Measurements from ENCODE around the gene BRD4.
"Not testable (repeated sequence)": the region's sequence is repeated elsewhere in the genome, so short reads cannot be mapped to it uniquely, and the experiment has no call there.

Gene BRD4

DNA sequence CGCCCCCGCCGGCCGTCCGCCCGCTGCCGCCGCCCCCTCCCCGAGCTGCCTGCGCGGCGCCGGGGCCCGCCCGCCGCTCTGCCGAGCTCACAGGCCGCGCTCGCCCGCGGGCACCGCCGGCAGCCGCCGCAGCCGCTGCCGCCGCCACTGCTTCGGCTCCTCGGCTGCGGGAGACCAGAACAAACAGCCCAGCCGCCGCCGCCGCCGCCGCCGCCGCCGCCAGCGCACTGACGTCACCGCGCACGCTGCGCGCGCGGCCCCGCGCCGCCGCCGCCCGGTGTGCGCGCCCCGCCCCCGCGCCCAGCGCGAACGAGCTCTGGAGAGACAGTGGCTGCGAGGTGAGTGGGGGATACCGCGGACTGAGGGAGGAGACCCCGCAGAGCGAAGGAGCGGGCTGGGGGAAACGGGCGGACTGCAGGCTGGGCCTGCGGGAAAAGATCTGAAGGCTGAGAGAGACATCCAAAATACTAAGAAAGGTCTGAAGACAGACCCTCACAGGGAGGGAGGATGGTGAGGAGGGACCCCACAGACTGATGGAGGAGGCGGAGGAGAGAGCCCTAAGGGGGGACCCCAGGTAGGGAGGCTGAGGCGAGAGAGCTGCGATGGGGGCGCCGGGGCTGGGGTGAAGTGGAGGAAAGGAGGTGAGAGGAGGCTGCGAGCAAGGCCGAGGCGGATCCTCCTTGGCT, at the start of gene BRD4:
Gene BRD4 (minus strand): TSS at position 229 of the 686 bp plus-strand sequence. CDS start 59,440 bp downstream, outside the sequence.
- DNase-seq = peak; percentile 84

DNA sequence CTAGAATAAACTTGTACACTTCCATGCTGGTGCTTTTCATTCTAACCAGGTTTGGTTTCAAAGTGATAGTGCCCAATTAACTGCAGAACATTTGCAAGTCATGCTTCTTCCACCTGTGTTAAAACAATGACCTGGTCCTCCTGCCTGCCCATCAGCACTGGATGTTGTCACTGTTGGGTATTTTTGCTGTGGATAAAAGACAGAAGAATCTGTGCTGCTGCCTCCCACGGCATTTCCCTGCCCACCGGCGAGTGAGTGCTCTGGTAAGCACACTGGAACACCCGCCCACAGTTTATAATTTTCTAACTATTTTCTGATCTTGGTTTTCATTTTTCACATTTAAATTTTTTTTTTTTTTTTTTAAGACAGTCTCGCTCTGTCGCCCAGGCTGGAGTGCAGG, 49.5 kb upstream of the BRD4 start:
- DNase-seq = no peak

DNA sequence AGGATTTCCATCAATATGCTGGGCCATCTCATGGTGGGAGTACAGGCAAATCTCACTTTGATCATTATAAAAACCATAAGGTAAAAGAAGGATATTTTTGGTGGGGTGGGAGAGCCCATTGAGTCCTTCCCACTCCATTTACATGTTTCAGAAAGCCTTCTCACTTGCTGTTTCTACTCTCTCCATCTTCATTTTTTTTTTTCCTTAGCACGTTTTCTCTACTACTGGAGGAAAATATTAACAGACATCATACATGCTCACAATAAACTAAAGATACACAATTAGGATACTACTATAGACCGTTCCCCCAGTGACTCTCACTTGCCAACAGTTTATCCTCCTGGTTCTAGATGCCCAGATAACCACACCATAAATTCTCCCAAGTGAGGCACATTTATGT, 49.1 kb upstream of the BRD4 start:
- no peak for DNase-seq

DNA sequence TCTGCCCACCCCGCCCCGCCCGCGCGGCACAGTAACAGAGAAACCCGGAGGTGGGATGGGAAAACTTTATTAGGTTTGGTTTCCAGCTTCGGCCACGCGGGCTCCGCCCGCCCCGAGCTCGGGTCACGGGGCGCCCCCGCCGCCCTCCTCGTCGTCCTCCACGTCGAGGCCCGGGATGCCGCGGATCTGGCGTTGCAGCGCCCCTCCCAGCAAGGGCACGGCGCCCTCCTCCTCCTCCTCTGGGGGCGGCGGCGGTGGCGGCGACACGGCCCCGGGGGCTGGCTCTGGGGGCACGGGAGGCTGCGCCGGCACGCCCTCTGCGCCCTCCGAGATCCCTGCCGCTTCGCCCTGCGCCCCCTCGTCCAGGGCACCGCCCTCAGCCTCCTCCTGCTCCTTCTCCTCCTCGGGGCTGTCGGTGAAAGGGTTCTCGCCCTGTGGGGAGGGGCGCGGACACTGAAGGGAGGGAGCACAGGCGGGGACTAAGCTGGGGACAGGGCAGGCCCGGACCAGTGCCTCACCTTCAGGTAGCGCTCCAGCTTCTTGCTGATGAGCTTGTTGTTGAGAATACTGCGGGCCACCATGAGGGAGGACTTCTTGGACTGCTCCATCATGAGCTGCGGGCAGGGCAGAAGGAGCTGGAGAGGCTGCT, 47.8 kb upstream of the BRD4 start:
- DNase-seq = no peak

DNA sequence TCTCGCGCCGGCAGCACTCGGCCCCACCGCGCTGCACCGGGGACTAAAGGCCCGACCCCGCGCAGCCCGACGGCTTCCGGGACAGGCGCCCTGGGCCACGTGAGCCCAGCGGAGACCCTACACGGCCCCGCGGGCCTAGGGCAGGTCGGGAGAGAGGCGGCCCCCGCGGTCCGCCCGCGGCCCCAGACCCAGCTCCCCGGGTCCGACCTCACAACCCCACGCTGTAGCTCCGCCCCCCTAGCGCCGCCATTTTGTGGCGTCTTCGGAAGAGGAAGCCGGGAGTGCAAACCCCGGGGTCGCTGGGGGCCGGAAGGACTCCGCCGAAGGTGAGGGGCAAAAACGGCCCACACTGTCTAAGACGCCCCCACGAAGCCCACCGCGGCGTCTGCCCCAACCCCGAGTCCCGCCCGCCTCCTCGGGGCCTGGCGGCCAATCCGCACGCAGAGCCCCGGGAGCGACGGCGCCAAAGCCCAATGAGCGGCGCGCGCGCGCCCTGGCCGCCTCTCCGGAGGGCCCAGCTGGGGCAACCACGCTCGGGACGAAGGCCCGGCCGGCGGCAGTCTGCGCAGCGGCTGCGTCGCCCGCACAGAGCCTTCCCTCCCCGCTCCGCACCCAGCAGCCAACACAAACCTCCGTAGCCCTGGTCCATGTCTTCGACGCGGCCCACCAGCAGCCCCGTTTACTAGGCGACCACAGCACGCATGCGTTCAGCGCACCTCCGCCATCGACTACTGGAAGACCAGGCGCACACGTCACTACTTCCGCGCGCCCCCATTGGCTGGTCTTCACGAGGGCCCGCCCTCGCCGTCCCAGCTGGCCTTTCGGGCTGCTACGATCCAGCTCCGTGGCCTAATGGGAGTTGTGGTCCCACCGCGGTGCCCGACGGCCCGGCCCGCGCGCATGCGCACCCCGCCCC, 47.0 kb upstream of the BRD4 start, which contains the start of gene AKAP8:
Gene AKAP8 (minus strand): TSS at position 705 of the 916 bp plus-strand sequence. CDS start 56 bp downstream, at position 649.
- peak; percentile 98 for DNase-seq

DNA sequence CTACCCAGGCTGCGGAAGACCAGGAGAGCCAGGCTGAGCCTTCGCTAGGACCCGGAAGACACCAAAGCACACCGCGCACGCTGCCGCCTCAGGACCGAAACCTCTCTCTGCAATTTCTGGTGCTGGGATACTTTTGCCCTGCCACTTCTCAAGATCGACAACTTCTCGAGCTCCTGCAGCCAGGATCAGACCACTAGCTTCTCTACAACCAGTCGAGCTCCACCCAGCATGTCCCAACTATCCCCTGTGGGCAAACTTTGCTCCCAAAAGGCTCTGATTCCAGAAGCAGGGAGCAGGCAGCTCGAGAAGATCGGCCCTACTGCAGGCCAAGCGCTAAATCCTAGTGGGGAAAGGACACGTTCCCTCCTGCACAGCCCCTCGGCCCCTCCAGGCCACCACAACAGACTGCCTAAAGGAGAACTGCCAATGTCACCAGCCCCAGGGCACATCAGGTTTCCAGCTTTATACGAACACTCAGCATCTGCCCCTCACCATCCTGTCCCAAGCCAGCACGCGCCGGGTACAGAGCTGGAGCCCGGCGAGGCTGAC, 46.3 kb upstream of the BRD4 start:
- peak; percentile 60 for DNase-seq

DNA sequence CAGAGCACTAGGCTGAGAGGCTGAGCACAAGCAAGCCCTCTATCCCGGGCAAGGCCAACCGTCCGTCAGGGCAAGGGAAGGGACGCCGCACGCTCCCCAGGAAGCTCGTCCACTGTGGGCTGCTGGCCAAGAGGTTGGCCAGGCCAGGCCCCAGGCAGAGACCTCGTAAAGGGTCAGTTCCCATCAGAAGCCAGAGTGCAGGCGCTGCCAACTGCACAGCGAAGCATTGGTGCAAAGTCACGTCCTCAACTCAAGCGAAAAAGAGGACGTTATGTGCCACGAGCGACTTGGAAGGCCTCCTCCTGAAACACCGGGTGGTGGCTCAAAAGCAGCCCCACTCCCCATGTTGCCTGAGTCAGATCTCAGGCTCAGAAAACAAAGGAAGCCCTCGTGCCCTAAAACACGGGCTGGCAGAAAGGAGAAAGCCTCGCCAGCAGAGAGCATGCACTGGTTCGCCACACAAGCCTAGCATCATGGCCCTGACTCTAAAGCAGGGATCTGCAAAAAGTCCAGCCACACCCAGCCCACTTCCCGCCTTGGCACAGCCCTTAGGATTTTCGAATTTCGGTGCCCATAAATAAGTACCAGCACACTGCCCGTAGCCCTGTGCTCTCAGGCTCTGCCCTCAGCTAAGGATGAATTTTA, 42.6 kb upstream of the BRD4 start:
- DNase-seq = no peak

DNA sequence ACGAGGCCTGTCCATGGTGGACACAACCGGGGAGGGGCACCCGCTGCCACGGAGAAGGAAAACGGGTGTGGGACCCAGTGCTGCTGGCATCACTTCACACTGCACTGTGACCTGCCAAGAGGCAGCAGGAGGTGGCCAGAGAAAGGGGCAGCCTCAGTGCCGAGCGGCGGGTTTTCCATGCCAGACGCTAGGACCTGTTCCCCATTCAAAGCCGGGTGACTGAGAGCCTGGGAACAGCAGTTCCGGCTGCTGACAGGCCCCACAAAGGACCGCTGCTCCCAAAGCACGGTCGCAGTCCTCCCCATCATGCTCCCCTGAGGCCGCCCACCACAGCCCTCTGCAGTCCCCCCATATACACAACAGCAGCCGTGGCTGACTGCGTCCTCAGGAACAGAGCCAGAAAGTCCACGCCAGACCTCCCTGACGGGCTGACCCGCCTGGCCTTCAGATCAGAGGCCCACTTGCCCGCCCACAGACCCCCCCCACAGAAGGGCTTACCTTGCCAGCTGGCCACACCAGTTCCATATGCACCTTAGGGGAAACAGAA, 41.8 kb upstream of the BRD4 start:
- DNase-seq = no peak

DNA sequence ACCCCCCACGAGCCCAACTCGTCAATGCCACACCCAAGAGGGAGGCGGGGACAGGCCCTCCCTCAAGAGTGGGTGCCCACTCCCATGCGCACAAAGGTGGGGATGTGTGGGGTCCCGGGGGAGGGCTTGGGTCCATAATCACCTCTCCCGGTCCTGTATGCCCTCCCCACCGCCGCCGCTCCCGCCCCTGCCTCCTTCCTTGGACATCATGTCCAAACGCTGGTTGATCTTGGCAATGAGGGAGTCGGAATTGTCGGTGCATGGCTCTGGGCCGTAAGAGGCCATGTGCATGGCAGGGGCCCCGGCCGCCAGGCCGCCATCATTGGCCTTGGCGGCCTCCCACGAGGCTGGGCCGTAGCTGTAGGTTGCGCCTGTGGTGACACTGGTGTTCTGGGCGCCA, 41.3 kb upstream of the BRD4 start:
- no peak for DNase-seq

DNA sequence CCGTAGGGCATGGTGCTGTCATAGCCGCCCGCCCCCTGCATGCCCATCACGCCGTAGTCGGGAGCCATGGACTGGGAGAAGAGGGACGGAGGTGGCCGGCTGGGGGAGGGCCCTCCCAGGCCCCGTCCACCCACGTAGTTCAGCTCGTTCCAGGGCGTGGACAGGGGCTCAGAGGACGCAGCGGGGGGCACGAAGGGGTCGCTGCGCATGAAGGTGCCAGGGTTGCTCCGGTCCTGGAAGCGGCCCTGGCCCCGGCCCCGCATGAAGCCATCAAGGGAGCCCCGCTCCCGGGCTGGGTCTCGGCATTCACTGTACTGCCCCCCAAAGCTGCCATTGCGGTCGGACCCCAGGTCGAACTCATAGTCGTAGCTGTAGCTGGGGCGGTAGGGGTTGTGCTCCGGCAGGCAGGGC, 40.6 kb upstream of the BRD4 start:
- no peak for DNase-seq

DNA sequence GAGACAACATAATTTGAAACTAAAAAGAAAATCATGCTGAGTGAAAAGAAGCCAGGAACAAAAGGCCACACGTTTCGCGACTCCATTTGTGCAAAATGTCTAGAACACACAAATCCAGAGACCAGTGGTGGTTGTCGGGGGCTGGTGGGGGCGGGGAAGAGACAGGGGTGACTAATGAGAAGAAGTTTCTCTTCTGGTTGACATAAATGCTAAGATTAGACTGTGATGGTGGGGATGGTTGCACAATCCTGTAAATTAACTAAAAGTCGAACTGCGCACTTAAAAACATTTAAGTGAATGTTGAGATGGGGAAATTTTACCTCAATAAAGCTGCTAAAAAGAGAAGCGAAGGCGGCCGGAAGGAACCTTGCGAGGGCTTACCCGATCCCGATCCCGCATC, 40.1 kb upstream of the BRD4 start:
- DNase-seq = no peak

DNA sequence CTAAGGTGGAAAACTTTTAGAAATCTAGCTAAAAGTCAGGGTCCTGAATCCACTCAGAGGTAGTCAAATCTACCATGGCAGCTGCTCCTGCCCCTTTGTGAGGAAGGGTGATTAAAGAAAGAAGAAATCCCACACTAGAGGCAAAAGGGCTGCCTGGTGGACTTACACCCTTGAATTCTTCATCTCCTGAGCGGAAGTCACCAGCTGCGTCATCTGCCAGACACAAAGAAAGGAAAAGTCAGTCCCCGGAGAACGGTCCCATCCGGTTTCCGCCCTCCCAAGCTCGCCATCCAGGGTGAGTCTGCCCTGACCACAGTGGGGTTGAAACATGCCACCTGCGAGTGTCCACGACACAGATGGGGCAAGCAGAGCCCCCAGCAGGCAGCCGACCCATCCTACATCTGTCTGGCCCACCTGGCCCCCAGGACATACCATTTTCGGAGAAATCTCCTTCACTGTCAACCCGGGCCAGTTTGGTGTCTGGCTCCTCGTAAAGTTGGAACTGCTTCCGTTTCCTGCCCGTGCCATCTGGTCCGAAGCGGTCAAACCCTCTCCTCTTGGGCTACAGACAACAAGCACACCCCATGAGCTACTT, 39.5 kb upstream of the BRD4 start:
- DNase-seq = no peak

DNA sequence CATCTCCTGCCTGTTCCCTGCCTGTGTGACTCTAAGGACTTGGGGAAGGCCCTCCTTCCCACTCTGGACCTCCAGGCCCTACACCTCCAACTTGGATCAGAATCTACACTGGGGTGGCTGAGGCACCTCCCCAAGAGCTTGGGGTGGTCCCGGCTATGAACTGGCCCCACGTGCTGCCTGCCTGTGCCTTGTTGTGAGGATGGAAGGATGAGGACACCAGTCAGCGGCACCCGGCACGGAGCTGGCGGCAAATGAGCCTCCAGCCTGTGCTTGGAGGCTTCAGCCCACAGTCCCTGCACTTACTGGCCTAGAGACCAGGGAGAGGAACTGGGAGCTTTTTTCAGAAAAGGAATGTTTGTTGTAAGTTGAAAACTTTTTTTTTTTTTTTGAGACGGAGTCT, 38.8 kb upstream of the BRD4 start:
- no peak for DNase-seq

DNA sequence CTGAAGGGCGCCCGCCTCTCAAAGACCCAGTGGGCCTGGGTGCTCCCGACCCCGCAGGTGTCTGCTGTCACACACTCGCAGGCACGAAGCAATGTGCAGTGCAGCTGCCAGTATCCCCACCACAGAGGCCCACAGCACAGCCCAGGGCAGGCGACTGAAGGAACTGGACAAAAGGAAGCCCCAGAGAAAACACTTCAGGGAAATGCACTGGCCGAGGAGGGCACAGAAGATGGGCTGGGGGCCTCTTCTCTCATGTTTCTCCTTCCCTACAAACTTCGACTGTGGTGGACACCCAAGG, 37.2 kb upstream of the BRD4 start:
- DNase-seq = no peak

DNA sequence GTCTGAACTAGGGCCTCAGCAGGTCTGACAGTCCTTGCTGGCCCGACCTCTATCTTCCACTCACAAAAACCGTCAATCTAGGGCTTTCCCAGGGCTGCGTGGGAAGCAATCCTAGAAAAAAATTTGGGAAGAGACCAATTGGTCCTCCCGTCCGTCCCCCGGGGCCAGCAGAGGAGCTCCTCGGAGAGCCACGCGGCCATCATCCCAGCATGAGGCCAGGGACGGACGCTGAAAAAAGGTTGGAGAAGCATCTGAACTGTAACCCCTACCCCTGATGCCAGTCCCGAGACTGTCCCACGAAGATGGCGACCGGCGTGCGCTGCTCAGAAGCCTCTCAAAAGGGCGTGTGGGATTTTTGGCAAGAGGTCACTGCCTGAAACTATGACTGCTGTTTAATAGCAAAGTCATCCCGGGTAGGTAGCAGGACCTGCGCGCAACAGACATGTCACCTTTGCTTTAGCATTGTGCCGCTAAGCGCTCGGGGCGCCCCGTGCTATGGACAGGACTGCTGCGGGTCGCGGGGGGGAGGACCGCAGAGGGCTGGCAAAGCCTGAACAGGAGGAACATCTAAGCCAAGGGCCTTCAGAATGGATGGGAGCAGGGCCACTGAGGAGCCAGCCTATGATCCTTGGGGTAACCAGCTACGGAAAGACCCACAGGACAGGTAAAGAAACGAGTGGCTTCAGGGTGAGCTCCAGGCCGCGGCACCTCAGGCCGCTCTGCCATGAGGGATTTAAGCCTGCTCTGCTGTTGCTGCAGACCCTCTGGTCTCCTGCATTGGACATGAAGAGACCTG, 36.7 kb upstream of the BRD4 start:
- no peak for DNase-seq

DNA sequence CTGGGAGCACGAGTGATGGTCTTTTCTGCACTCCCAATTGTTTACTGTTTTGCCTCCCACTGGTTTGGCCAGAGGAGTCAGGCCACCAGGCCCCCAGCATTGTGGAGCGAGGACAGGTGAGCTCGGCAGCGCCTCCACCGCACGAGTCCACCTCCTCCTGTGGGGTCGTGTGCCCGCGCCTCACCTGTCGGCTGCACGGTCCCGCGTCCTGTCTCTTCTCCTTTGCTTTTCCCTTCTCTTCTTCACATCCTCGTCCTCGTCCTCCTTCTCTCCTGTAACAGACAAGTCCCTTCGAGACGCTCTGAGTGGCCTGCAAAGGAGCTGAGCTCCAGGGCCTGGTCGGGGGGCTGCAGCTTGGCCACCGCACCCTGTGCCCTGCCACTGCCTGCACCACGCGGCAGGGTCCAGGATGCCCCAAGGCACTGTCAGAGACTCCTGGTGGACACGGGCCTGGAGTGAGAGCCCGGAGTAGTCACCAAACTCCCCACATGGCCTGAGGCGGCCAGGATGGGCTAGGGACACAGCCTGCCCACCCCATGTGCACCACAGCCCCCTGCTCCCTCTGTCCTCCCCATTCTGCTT, 35.8 kb upstream of the BRD4 start:
- no peak for DNase-seq

DNA sequence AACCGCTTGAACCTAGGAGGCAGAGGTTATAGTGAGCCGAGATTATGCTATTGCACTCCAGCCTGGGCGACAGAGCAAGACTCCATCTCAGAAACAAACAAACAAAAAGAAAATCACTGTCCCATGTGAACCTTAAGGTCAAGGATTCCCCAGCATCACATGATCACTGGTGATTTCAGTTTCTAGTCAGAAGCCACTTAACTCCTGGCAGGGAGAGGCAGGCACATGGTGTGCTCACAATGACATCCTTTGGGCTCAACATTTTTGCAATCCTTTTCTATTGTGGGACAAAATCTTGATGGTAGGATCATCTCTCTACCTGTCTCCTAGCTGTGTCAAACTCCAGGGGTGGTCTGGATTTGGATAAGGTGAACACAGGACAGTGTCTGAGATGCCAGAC, 35.1 kb upstream of the BRD4 start:
- no peak for DNase-seq

DNA sequence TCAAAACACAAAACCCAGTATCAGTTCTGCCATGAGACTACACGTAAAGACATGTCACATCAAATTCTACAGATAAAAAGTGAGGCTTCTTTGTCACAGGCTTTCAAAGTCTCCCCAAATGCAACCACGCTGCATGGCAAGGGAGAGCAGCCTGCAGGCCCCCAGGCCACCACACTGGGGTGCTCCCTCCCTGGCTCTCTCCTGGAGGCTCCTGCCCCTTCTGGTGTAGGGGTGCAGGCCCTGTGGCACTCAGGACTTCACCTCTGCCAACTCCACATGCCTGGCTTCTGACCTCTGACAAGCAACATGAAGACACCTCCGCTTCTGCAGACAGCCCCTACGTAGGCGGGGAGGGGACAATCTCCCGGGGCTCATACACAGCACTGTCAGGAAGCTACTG, 32.9 kb upstream of the BRD4 start:
- no peak for DNase-seq

DNA sequence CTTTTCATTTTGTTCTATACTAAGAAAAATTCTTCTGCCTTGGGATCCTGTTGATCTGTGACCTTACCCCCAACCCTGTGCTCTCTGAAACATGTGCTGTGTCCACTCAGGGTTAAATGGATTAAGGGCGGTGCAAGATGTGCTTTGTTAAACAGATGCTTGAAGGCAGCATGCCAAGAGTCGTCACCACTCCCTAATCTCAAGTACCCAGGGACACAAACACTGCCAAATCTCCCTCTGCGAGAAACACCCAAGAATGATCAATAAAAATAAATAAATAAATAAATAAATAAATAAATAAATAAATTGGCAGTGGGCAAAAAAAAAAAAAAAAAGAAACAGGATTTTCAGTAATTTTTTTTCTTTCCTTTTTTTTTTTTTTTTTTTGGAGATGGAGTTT, 31.5 kb upstream of the BRD4 start:
- not testable (repeated sequence) for DNase-seq

DNA sequence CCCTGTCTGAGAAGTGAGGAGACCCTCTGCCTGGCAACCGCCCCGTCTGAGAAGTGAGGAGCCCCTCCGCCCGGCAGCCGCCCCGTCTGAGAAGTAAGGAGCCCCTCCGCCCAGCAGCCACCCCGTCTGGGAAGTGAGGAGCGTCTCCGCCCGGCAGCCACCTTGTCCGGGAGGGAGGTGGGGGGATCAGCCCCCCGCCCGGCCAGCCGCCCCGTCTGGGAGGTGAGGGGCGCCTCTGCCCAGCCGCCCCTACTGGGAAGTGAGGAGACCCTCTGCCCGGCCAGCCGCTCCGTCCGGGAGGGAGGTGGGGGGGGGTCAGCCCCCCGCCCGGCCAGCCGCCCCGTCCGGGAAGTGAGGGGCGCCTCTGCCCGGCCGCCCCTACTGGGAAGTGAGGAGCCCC, 30.7 kb upstream of the BRD4 start:
- not testable (repeated sequence) for DNase-seq

DNA sequence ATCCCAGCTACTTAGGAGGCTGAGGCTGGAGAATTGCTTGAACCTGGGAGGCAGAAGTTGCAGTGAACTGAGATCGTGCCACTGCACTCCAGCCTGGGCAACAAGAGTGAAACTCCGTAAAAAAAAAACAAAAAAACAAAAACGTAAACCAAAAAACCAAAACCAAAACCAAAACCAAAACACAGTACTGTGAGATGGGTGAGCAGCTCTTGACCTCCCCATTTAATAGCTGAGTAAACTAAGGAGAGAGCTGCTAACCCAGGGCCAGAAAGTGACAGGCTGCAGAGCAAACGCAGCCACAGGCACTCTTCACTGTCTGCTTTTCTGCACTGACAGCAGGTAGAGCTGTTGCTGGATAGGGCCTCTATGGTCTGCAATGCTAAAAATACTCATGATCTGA, 27.7 kb upstream of the BRD4 start:
- not testable (repeated sequence) for DNase-seq

Measured in activated naive CD4-positive, alpha-beta T cell treated with anti-CD3 and anti-CD28 coated beads, Interleukin-2, amount 50 U/mL, for 16 hours (primary cell).